CD4-positive, alpha-beta T cell treated with Interleukin-17A for 4 hours (primary cell): ENCODE measurements around the gene PLSCR3.

ENCODE experiments used
- DNase-seq: peaks from one replicate; pipeline ENCODE4 v3.0.0-alpha.2; 2020; ENCODE audit warnings: mixed read lengths

PLSCR3 gene

GRCh38 chr17:7394452-7395191 lies at the start of gene PLSCR3:
Gene PLSCR3, minus strand, starts transcription at chr17:7394525. Its CDS starts 415 bp downstream, at chr17:7394110.
- DNase-seq: peak; percentile 88

- DNase-seq: no peak
These were observed 49.5 kb upstream of the PLSCR3 start for GRCh38 chr17:7443499-7444485.

DNA sequence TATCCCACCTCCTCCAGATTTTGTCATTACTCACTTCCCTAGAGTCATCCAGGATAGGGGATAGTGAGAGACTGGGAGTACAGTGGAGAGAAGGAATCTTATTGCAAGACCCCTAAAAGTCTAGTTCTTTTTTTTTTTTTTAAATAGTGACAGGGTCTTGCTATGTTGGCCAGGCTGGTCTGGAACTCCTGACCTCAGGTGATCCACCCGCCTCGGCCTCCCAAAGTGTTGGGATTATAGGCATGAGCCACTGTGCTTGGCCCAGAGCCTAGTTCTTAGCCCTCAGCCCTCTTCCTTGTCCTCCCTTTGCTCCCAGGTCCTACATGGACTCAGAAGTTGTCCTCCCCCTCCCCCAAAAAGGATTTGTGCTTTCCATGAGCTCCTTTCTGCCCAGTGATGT lies 47.8 kb upstream of the PLSCR3 start:
- DNase-seq: no peak

DNA sequence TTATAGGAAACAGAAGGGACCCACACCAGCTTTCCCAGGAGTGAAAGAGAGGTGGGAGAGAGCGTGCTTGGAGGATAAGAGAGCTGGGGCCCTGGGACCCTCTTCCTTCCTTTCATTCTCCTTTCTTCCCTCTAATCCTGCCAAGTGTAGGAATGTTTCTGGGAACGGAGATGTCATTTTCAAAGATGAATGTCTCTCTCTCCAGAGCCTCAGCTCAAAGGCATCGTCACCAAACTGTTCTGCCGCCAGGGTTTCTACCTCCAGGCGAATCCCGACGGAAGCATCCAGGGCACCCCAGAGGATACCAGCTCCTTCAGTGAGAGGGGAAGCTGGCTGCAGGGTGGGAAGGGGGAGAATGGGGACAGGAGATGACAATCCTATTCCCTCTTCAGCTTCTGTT lies 46.9 kb upstream of the PLSCR3 start:
- DNase-seq: no peak

- peak; percentile 5 for DNase-seq
These were observed 46.5 kb upstream of the PLSCR3 start for GRCh38 chr17:7440834-7441195.

- peak; percentile 45 for DNase-seq
These were observed 45.9 kb upstream of the PLSCR3 start for GRCh38 chr17:7440113-7440833.

GRCh38 chr17:7439462-7440112 lies 45.3 kb upstream of the PLSCR3 start, which contains the start of gene FGF11:
Gene FGF11, plus strand, starts transcription at chr17:7439512. Its CDS starts 109 bp downstream, at chr17:7439621.
- DNase-seq: peak; percentile 12

DNA sequence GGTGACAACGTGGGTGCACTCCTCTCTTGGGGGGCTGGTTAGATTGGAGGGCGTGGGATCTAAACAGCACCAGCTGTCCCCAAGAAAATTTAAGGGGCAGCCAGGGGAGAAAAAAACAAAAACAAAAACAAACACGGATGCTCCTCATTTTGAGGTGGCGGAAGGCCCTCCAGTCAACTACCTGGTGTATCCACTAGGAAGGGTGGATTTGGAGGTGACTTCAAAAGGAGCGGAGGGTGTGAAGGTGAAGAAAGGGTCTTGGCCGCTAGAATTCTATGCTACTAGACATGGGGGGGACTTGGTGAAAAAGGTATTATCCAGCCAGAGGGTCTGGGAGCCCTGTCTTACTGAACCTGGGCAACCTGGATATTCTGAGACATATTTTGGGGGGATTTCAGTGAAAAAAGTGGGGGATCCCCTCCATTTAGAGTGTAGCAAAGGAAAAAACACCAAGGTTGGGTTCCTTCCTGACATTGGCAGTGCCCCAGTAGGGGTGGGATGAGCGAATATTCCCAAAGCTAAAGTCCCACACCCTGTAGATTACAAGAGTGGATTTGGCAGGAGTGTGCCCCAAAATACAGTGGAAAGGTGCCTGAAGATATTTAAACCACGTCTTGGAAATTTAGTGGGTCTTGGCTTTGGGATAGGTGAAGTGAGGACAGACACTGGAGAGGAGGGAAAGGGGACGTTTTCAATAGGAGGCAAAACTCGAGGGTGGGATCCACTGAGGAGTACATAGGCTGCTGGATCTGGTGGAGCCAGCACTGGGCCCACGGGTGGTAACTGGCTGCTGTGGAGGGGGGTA lies 44.5 kb upstream of the PLSCR3 start:
- no peak for DNase-seq

- peak; percentile 85 for DNase-seq
These were observed 43.8 kb upstream of the PLSCR3 start for GRCh38 chr17:7437950-7438614.

DNA sequence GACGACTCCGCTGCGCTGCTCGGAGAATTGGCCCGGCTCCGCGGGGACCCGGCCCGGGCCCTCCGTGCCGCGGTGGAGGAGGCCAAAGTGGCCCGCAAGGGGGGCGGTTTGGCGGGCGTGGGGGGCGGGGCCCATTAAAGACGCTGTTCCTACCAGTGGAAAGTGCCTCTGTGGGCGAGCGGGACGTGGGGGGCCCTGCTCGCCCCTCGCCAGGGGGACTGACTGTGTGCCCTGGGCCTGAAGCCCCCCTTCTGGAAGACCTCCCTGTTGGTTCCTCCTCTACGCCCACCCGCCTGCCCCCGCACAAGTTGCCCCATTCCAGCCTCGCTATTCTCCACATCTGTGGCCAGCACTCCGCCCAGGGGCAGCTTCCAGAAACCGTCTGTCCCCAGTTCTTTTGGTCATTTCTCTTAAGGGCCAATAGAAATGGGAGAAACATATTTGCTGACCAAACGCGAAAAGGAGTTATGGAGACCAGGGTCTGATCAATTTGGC lies 43.1 kb upstream of the PLSCR3 start:
- DNase-seq: no peak

DNA sequence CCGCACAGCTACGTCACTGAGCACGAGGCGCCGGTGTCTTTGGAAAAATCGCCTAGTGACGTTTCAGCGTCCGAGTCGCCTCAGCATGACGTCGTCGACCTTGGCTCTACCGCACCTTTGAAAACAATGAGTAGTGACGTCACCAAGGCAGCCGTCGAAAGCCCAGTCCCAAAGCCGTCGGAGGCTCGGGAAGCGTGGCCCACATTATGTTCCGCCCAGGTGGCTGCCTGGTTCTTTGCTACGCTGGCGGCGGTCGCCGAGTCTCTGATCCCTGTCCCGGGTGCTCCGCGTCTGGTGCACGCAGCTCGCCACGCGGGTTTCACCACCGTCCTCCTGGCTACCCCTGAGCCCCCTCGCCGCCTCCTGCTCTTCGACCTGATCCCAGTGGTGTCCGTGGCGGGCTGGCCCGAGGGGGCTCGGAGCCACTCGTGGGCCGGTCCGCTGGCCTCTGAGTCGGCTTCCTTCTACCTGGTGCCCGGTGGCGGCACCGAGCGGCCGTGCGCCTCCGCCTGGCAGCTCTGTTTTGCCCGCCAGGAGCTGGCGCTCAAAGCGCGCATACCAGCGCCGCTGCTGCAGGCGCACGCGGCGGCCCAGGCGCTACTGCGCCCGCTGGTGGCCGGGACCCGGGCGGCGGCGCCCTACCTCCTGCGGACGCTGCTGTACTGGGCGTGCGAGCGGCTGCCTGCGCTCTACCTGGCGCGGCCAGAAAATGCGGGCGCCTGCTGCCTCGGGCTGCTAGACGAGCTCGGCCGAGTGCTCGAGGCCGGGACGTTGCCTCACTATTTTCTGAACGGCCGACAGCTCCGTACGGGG lies 42.4 kb upstream of the PLSCR3 start:
- DNase-seq: peak; percentile 85

DNA sequence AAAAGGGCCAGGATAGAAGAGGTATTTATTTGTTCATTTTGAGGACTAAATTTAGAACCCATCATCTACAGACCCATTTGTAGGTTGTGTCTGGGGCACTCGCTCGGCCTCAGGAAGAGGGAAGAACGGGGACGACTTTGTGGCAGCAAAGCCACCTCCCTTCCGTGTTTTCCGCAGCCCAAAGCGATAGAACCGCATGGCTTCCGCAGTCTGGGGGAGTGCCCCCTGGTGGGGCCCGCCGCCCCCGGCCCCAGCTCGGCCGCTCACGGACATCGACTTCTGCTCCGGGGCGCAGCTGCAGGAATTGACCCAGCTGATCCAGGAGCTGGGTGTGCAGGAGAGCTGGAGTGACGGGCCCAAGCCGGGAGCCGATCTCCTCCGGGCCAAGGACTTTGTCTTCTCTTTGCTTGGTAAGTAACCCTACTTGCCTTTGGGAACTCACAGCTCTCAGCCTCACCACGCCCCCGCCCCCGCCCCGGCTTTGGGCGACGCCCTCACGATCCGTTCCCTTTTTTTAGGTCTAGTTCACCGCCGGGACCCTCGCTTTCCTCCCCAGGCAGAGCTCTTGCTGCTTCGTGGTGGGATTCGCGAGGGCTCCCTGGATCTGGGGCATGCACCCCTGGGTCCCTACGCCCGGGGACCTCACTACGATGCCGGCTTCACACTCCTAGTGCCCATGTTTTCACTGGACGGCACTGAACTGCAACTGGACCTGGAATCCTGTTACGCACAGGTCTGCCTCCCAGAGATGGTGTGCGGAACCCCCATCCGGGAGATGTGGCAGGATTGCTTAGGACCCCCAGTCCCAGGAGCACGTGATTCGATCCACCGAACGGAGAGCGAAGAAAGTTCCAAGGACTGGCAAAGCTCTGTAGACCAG lies 41.6 kb upstream of the PLSCR3 start:
- peak; percentile 72 for DNase-seq

- DNase-seq: no peak
These were observed 38.0 kb upstream of the PLSCR3 start for GRCh38 chr17:7432296-7432695.

DNA sequence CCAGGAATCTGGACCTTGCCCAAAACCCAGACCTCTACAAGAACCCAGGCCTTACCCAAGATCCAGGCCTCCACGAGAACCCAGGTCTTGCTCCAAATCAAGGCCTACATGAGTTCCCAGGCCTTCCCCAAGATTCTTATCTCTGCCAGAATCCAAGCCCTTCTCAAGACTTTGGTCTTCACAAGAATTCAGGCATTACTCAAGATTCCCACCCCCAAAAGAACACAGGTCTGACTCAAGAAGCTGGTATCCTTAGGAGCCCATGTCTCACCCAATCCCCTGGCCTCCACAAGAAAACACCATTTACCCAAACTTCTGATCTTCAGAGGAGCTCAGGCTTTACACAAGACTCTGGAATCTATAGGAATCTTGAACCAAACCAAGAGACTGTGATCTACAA lies 36.9 kb upstream of the PLSCR3 start:
- no peak for DNase-seq

- DNase-seq: no peak
These were observed 35.4 kb upstream of the PLSCR3 start for GRCh38 chr17:7429722-7430121.

- DNase-seq: no peak
These were observed 34.2 kb upstream of the PLSCR3 start, which contains the start of gene SPEM3 for GRCh38 chr17:7428557-7428956. Gene SPEM3, plus strand, starts transcription at chr17:7428857. Its CDS starts 46 bp downstream, at chr17:7428903.

GRCh38 chr17:7427549-7427948 lies 33.2 kb upstream of the PLSCR3 start:
- DNase-seq: no peak

DNA sequence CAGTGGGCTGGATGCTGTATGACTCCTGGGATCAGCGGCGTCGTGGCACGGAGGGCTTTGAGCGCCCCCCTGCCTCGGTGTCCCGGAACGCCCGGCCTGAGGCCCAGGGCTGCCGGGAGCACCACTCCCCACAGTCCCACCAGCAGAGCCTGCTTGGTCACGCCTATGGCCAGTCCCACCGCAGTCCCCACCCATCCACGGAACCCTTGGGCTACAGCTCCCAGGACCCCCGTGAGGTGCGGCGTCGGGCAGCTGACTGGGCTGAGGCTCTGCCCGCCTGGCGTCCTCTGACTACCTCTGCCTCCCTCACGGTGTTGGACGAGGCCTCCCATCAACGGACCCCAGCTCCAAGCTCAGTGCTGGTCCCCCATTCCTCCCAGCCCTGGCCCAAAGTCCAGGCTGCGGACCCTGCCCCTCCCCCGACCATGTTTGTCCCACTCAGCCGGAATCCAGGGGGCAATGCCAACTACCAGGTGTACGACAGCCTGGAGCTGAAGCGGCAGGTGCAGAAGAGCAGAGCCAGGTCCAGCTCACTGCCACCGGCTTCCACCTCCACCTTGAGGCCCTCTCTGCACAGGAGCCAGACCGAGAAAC lies 32.7 kb upstream of the PLSCR3 start:
- no peak for DNase-seq
